Pancreas (tissue), 10 donors: ENCODE measurements around the gene UGT2A2. TPM values are rescaled to one million over a fixed set of nuclear protein-coding genes. Genes with fewer than 3 reads are reported as not detected.
A peak's percentile ranks its signal among the peaks of the same experiment; 100 is the strongest.

Experiments used
- ATAC-seq, 4 donors: fragments of 200-7000 bp; cut with Tn5 transposase; one replicate each; pipeline versions ENCODE4 v1.8.0 to v1.9.1; 2020; ENCODE audit warnings: mild to moderate bottlenecking in 4 of 4, moderate library complexity in 4 of 4
- DNase-seq, 6 donors: peaks; one replicate each; pipeline ENCODE4 v3.0.0-alpha.2; 2020
- FAIRE-seq: peaks from 2 replicates; lab custom pipeline; 2012; peaks lifted over from hg19 to GRCh38; lab: Jason Lieb, UNC
- H3K27ac ChIP-seq, 4 donors: fragments of 200-600 bp; sonication (generic); 1 replicate in 3 of 4; 2 replicates in 1 of 4; pipeline versions ENCODE4 v1.5.0 to v1.8.0; 2020
- H3K27me3 ChIP-seq, 4 donors: fragments of 200-600 bp; one replicate each; pipeline ENCODE4 v1.8.0; 2021
- H3K36me3 ChIP-seq, 3 donors: fragments of 200-600 bp; sonication (generic) in 1 of 3; one replicate each; pipeline versions ENCODE4 v1.5.0 to v1.8.0; 2020 to 2021
- H3K4me1 ChIP-seq, 3 donors: fragments of 200-600 bp; one replicate each; pipeline ENCODE4 v1.8.0; 2021
- H3K4me3 ChIP-seq, 4 donors: fragments of 200-600 bp; sonication (generic) in 2 of 4; one replicate each; pipeline versions ENCODE4 v1.5.0 to v1.8.0; 2020 to 2021
- H3K9me3 ChIP-seq, 4 donors: fragments of 200-600 bp; one replicate each; pipeline ENCODE4 v1.8.0; 2021
- WGBS, 2 donors: extraction: QIAGEN DNeasy Blood & Tissue Kit; methylation state at CpG; one replicate each; pipeline ENCODE4 v1.1.7; 2013; 5-methylcytosine and 5-hydroxymethylcytosine counted together
- intact Hi-C, 3 donors: fragments of 100-400 bp; cut with DNase I; formaldehyde crosslinking; loops; one replicate each; pipeline versions ENCODE4 v1.11.1 to v1.14.2; 2022
- polyA plus RNA-seq, 2 donors: library from polyadenylated mRNA; stranded (reverse); fragments of 200-250 nt; gene quantifications; one replicate each; pipeline ENCODE4 v1.2.3, GENCODE V29; 2013
- total RNA-seq, 6 donors: library from RNA; stranded (reverse); fragmentation: NEBNext Ultra II Directional in 4 of 6; extraction: Animal tissue kit (Norgen Biotek cat#: 25700) in 4 of 6; gene quantifications; one replicate each; pipeline versions ENCODE4 v1.2.1 to v1.2.4, GENCODE V29; 2021 to 2023
- TF ChIP-seq, protein P1 (sequence below), 4 donors: fragments of 200-600 bp; sonication (generic) in 3 of 4; IDR thresholded peaks; one replicate each; pipeline versions ENCODE4 v1.5.0 to v1.8.0; 2021; ENCODE audit warnings: antibody characterized with exemption in 4 of 4
- donor health status: healthy with polysubstance abuse.
- donor health status: DM: no; HTN: no; CAD: no; lungs with moderate emphysema.
- donor health status: DM: no; HTN: no; CAD: no.
- donor health status: control.
- donor health status: control.
- donor health status: Bipolar disorder and iron deficiency.
- donor health status: DM: yes; HTN: yes; CAD: no.
- donor health status: DM: no; HTN: no; CAD: no.
- donor health status: DM: no; HTN: no; CAD: no.
- donor health status: DM: yes; HTN: yes; CAD: no.

Gene UGT2A2
- total and polyA plus RNA-seq, 8 donors = not detected

DNA sequence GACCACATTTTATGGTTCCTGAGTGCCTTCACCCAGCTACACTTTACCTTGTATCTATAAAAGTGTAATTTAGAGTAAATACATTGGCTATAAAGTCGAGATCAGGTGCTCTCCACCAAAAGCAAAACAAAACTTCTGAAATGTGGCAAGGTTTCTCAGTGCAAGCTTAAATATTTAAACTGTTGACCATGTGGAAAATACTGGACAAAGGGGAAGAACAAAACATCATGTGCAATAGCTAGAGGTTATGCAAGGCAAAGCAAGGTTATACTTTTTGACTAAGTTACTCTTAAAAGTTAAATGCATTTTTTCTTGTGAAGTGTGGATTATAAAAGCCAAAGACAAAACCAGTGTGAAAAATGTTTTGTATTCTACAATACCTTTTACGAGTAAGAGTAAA lies 55.9 kb downstream of the UGT2A2 start:
- FAIRE-seq (no peak), DNase-seq (no peak), ATAC-seq (no peak)
- Histone ChIP-seq H3K27me3 (no peaks in the 10 kb centered on the region), H3K9me3 (no peaks in the 10 kb centered on the region), H3K27ac (no peak overlapping the region), H3K36me3 (no peaks in the 10 kb centered on the region), H3K4me1 (no peaks in the 10 kb centered on the region), H3K4me3 (no peak overlapping the region)
- intact Hi-C loops = no loop called here
- 53 to 66% methylated on average over 2 of the region's 2 CpGs for WGBS, 2 donors
- TF ChIP-seq, protein P1, sequence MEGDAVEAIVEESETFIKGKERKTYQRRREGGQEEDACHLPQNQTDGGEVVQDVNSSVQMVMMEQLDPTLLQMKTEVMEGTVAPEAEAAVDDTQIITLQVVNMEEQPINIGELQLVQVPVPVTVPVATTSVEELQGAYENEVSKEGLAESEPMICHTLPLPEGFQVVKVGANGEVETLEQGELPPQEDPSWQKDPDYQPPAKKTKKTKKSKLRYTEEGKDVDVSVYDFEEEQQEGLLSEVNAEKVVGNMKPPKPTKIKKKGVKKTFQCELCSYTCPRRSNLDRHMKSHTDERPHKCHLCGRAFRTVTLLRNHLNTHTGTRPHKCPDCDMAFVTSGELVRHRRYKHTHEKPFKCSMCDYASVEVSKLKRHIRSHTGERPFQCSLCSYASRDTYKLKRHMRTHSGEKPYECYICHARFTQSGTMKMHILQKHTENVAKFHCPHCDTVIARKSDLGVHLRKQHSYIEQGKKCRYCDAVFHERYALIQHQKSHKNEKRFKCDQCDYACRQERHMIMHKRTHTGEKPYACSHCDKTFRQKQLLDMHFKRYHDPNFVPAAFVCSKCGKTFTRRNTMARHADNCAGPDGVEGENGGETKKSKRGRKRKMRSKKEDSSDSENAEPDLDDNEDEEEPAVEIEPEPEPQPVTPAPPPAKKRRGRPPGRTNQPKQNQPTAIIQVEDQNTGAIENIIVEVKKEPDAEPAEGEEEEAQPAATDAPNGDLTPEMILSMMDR (IDR thresholded peaks at IDR 0.05) = no peak

DNA sequence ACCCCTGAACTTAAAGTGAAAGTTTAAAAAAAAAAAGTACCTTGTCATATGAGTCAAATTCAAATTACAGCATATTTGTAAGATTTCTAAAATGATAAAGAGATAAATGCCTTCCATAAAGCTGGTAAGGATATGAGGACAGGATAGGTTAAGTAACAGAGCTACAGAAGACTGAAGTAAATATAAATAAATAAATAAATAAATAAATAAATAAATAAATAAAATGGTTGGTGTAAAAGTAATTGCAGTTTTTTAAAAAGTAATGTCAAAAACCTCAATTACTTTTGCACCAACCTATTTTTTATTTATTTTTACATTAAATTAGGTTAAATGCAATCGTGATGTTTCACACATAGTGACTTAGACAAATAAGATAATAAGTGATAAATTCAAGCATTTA lies 62.2 kb downstream of the UGT2A2 start:
- intact Hi-C loops = no loop called here
- 62 to 79% methylated on average over 1 of the region's 1 CpG for WGBS, 2 donors
- ATAC-seq (no peak), DNase-seq (no peak), FAIRE-seq (peak; percentile 13)
- H3K36me3 ChIP-seq = no peaks in the 10 kb centered on the region
- H3K4me3 ChIP-seq = no peak overlapping the region
- no peaks in the 10 kb centered on the region for H3K9me3 ChIP-seq
- no peak overlapping the region for H3K27ac ChIP-seq
- TF ChIP-seq, protein P1 (IDR thresholded peaks at IDR 0.05) = no peak
- no peaks in the 10 kb centered on the region for H3K4me1 ChIP-seq
- no peaks in the 10 kb centered on the region for H3K27me3 ChIP-seq

DNA sequence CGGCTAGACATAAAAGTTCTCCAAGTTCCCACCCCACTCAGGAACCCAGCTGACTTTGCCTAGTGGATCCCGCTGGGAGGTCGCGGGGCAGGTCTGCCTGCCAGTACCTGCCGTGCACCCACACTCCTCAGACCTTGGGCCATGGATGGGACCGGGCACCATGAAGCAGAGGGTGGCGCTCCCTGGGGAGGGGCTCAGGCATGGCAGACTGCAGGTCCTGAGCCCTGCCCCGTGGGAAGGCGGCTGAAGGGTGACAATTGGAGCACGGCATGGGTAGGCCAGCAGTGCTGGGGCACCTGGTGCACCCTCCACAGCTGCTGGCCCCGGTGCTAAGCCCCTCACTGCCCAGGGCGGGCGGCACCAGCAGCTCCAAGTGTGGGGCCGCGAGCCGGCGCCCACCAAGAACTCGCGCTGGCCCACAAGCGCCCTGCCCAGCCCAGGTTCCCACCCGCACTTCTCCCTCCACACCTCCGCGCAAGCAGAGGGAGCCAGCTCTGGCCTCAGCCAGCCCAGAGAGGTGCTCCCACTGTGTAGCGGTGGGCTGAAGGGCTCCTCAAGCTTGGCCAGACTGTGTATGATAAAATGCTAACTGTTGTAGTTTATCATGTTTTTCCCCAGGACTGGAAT lies 63.1 kb downstream of the UGT2A2 start:
- FAIRE-seq (no peak), ATAC-seq (no peak), DNase-seq (peak in 2 of 6 donors; percentile 52 to 53)
- Histone ChIP-seq H3K27me3 (no peaks in the 10 kb centered on the region), H3K27ac (no peak overlapping the region), H3K9me3 (no peaks in the 10 kb centered on the region), H3K36me3 (no peaks in the 10 kb centered on the region), H3K4me3 (no peak overlapping the region), H3K4me1 (no peaks in the 10 kb centered on the region)
- TF ChIP-seq, protein P1 (IDR thresholded peaks at IDR 0.05) = no peak
- 97% methylated on average over 21 to 24 of the region's 24 CpGs for WGBS, 2 donors
- intact Hi-C loops = no loop called here

DNA sequence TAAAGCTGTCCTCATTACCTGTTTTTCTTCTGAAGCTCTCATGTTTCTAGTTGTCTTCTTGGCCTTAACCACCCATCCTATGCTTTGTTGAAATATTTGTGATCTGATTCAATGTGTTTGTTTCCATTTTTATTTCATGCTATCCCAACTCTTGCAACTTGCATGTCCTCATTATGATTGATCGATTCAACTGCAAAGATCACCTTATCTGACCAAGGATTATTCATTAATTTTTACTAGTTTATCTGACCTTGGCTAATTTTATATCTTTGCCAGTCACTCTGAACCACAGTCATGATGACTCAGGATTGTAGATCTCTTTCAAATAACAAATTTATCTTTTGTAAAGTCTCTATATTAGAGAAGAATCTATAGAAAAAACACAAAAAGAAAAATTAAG lies 70.7 kb downstream of the UGT2A2 start:
- WGBS, 2 donors = 9 to 10% methylated on average over 1 of the region's 1 CpG
- DNase-seq = no peak
- intact Hi-C loops = no loop called here
- H3K4me1 ChIP-seq = peaks cover 0 to 7% (median 0%) of the 10 kb centered on the region in 3 donors
- H3K27ac ChIP-seq = no peak overlapping the region
- H3K36me3 ChIP-seq = no peaks in the 10 kb centered on the region
- ATAC-seq = peak in 1 of 4 donors; percentile 16
- no peaks in the 10 kb centered on the region for H3K27me3 ChIP-seq
- no peaks in the 10 kb centered on the region for H3K9me3 ChIP-seq
- TF ChIP-seq, protein P1 (IDR thresholded peaks at IDR 0.05) = no peak
- FAIRE-seq = no peak
- H3K4me3 ChIP-seq = no peak overlapping the region

DNA sequence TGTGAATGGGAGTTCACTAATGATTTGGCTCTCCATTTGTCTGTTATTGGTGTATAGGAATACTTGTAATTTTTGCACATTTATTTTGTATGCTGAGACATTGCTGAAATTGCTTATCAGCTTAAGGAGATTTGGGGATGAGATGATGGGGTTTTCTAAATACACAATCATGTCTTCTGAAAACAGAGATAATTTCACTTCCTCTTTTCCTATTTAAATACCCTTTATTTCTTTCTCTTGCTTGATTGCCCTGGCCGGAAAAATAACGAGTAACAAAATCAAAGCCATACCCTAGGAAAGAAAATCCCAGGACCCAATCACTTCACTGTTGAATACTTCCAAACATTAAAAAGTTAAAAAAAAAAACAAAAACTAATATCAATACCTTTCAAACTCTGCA lies 76.0 kb downstream of the UGT2A2 start:
- 43% methylated on average over 2 of the region's 2 CpGs for WGBS, 2 donors
- no peak overlapping the region for H3K27ac ChIP-seq
- H3K27me3 ChIP-seq = no peaks in the 10 kb centered on the region
- no peak for DNase-seq
- H3K36me3 ChIP-seq = no peaks in the 10 kb centered on the region
- no peaks in the 10 kb centered on the region for H3K4me1 ChIP-seq
- H3K9me3 ChIP-seq = no peaks in the 10 kb centered on the region
- TF ChIP-seq, protein P1 (IDR thresholded peaks at IDR 0.05) = no peak
- no peak for FAIRE-seq
- H3K4me3 ChIP-seq = no peak overlapping the region
- ATAC-seq = no peak
- intact Hi-C loops = no loop called here
